Activated naive CD4-positive, alpha-beta T cell treated with anti-CD3 and anti-CD28 coated beads, Interleukin-2, amount 50 U/mL, for 72 hours (primary cell): Measurements from ENCODE around the gene IGFBP6. TPM values are rescaled to one million over a fixed set of nuclear protein-coding genes. Genes with fewer than 3 reads are reported as not detected.
"Not testable (repeated sequence)": the region's sequence is repeated elsewhere in the genome, so short reads cannot be mapped to it uniquely, and the experiment has no call there.

Experiments
- ATAC-seq, 2 donors: fragments of 150-1000 bp; cut with Tn5 transposase; 2 replicates each; pipeline ENCODE4 v1.10.0; 2021; ENCODE audit warnings: mild to moderate bottlenecking in 2 of 2, moderate library complexity in 2 of 2
- DNase-seq, 2 donors: peaks; one replicate each; pipeline ENCODE4 v3.0.0; 2021 to 2022; ENCODE audit warnings: low spot score in 2 of 2
- H3K27ac Mint-ChIP-seq, 2 donors: one replicate each; pipeline ENCODE4 v1.8.0; 2022; ENCODE audit warnings: mild to moderate bottlenecking in 2 of 2, mixed read lengths in 2 of 2
- H3K36me3 Mint-ChIP-seq, 2 donors: one replicate each; pipeline ENCODE4 v1.8.0; 2022; ENCODE audit warnings: mixed read lengths in 2 of 2
- H3K9me3 Mint-ChIP-seq, 2 donors: one replicate each; pipeline ENCODE4 v1.8.0; 2022; ENCODE audit warnings: mixed read lengths in 2 of 2
- total RNA-seq, 2 donors: library from RNA; stranded (reverse); gene quantifications; one replicate each; pipeline ENCODE4 v1.2.3, GENCODE V29; 2022

The IGFBP6 gene
- total RNA-seq, 2 donors from 2014 or later, result 1.5 to 3.6 TPM

GRCh38 chr12:53078425-53079225 lies 18.8 kb upstream of the IGFBP6 start:
- peaks cover 0 to 8% of the 10 kb centered on the region in 2 donors for H3K36me3 Mint-ChIP-seq
- peak in 1 of 2 donors; percentile 55 for DNase-seq
- peak; percentile 11 to 19 for ATAC-seq
- H3K27ac Mint-ChIP-seq, result peak overlapping the region; percentile 91 to 95
- no peaks in the 10 kb centered on the region for H3K9me3 Mint-ChIP-seq

- ATAC-seq (peak; percentile 97 to 98), DNase-seq (peak; percentile 99)
- Mint-ChIP-seq H3K9me3 (no peaks in the 10 kb centered on the region), H3K27ac (peak within 1 kb of the TSS; percentile 91 to 95), H3K36me3 (peaks cover 0 to 5% of the 10 kb centered on the region in 2 donors)
Measured at GRCh38 chr12:53079226-53080117, 18.0 kb upstream of the IGFBP6 start, which contains the start of gene SPRYD3. SPRYD3 (minus strand) TSS chr12:53079390; CDS start chr12:53079333, 57 bp downstream.

GRCh38 chr12:53082637-53083175 lies 14.8 kb upstream of the IGFBP6 start:
- no peak overlapping the region for H3K27ac Mint-ChIP-seq
- ATAC-seq, result no peak

GRCh38 chr12:53086361-53086760 lies 11.1 kb upstream of the IGFBP6 start:
- H3K9me3 Mint-ChIP-seq, result no peaks in the 10 kb centered on the region
- no peak for DNase-seq
- no peak overlapping the region for H3K27ac Mint-ChIP-seq
- no peak for ATAC-seq
- H3K36me3 Mint-ChIP-seq, result no peaks in the 10 kb centered on the region

More at GRCh38 chr12:53082637-53083175, 14.8 kb upstream of the IGFBP6 start:
- Mint-ChIP-seq H3K9me3 (no peaks in the 10 kb centered on the region), H3K36me3 (no peaks in the 10 kb centered on the region)
- DNase-seq, result no peak

GRCh38 chr12:53090105-53090504 lies 7.4 kb upstream of the IGFBP6 start:
- DNase-seq (no peak), ATAC-seq (no peak)
- no peaks in the 10 kb centered on the region for H3K9me3 Mint-ChIP-seq
- H3K36me3 Mint-ChIP-seq, result no peaks in the 10 kb centered on the region
- no peak overlapping the region for H3K27ac Mint-ChIP-seq

GRCh38 chr12:53090554-53090953 lies 6.9 kb upstream of the IGFBP6 start:
- no peak for ATAC-seq
- Mint-ChIP-seq H3K36me3 (no peaks in the 10 kb centered on the region), H3K27ac (no peak overlapping the region), H3K9me3 (no peaks in the 10 kb centered on the region)
- DNase-seq, result no peak

DNA sequence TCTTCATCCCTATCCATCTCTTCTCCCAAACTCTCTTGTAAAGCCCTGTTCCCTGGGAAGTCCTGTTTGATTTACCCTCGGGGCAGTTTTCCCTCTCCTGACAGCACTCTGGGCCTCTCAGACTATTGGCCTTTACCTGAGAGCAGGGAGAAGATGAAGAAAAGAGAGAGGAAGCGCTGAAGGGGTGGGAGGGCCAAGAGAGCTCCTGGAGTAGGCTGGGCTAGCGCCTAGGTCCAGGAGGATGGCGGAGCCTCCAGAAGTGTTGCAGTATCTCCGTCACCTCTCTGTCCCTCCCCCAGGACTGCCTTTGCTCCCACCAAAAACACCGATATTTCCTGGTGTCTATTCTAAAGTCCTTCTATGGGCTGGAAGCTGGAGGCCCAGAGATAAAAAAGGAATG lies 5.7 kb upstream of the IGFBP6 start:
- ATAC-seq, result no peak
- H3K27ac Mint-ChIP-seq, result no peak overlapping the region
- H3K36me3 Mint-ChIP-seq, result no peaks in the 10 kb centered on the region
- no peaks in the 10 kb centered on the region for H3K9me3 Mint-ChIP-seq
- DNase-seq, result no peak

DNA sequence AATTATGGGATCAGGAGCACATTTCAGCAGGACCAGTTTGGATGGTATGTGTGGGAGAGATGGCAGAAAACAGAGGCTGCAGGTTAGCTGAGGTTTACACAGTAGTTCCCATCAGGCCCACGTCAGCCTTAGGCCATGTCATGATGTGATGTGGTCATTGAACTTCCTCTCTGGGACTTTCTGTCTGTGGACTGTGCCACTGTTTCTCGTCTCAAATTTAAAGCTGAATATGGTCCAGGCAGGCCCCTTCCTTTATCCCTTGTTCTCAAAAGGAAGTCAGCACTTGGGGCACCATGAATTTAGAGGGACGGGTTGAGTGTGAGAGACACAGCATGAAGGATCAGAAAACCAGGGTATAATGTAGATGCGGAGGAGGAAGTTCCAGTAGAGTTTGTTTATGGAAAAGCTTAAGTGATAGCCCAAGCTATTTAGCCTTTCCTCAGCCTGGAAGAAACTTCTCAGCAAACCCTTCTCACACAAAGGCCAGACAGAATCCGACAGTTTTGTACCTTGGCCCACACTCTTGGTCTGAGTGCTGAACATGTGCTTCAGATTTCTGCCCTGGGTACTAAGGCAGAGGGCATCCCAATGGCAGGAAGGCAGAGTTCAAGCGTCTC lies 3.6 kb upstream of the IGFBP6 start:
- ATAC-seq (no peak), DNase-seq (no peak)
- H3K9me3 Mint-ChIP-seq, result no peaks in the 10 kb centered on the region
- no peak overlapping the region for H3K27ac Mint-ChIP-seq
- no peaks in the 10 kb centered on the region for H3K36me3 Mint-ChIP-seq

DNA sequence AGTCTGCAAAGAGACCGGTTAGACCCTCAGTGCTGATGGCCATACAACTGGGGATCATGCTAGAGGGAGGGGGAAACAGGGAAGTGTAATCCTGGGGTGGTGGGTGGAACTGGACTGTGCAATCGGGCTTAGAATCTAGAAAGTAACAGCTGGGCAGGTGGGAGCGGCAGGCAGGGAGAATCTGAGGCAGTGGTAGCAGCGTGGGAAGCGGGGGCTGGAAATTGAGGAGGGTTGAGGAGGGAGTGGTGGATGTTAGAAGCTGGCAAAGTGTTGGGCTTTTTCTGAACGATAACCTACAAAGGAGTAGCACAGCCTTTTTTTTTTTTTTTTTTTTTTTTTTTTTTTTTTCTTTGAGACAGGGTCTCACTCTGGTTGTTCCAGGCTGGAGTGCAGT lies 3.1 kb upstream of the IGFBP6 start:
- DNase-seq (no peak), ATAC-seq (no peak)
- H3K27ac Mint-ChIP-seq, result no peak overlapping the region
- no peaks in the 10 kb centered on the region for H3K9me3 Mint-ChIP-seq
- H3K36me3 Mint-ChIP-seq, result no peaks in the 10 kb centered on the region

GRCh38 chr12:53094796-53095595 lies 2.5 kb upstream of the IGFBP6 start:
- ATAC-seq, H3K27ac Mint-ChIP-seq, H3K36me3 Mint-ChIP-seq, H3K9me3 Mint-ChIP-seq, DNase-seq: not testable (repeated sequence)

DNA sequence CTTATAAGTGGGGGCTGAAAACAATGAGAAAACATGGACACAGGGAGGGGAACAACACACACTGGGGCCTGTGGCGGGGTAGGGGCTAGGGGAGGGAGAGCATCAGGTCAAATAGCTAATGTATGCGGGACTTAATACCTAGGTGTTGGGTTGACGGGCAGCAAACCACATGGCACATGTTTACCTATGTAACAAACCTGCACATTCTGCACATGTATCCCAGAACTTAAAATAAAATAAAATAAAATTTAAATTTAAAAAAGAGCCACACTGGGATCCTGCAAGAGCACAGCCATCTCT lies 1.9 kb upstream of the IGFBP6 start:
- ATAC-seq, H3K9me3 Mint-ChIP-seq, H3K27ac Mint-ChIP-seq, H3K36me3 Mint-ChIP-seq, DNase-seq: not testable (repeated sequence)

DNA sequence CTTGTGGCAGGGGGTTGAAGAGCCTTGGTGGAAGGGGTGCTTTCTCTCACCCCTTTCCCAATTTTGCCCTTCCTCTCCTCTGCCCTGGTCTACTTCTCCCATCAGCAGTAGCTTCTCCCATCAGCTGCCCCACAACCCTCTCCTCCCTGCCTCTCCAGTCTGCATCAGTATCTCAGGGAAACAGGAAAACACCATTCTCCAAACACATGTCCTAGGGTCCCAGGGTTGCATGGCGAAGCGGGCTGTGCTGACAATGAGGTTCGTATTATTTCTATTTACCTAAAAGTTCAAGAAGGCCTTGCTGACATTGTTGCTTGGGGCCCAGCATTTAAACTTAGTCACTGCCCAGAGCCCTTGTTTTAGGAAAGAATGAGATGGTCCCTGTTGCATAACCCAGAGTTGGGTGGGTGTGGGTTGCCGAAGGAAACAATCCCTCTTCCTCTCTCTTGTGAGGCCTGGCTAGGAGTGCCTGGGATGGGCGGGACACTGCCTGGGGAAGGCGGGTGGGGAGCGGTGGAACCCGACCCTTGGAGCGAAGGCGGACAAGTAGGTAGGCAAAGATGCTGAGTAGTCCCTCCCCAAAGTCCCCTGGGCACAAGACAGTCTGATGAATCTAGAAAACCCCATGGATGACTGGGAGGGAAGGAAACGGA lies 1.3 kb upstream of the IGFBP6 start:
- no peak for DNase-seq
- Mint-ChIP-seq H3K27ac (no peak overlapping the region), H3K9me3 (no peaks in the 10 kb centered on the region), H3K36me3 (no peaks in the 10 kb centered on the region)
- no peak for ATAC-seq

- Mint-ChIP-seq H3K27ac (no peak overlapping the region), H3K9me3 (no peaks in the 10 kb centered on the region), H3K36me3 (no peaks in the 10 kb centered on the region)
- ATAC-seq (no peak), DNase-seq (no peak)
Measured at GRCh38 chr12:53096759-53097158, 708 bp upstream of the IGFBP6 start.

GRCh38 chr12:53097207-53097563 lies 282 bp upstream of the IGFBP6 start:
- Mint-ChIP-seq H3K36me3 (no peaks in the 10 kb centered on the region), H3K27ac (no peak overlapping the region), H3K9me3 (no peaks in the 10 kb centered on the region)
- DNase-seq (no peak), ATAC-seq (no peak)

DNA sequence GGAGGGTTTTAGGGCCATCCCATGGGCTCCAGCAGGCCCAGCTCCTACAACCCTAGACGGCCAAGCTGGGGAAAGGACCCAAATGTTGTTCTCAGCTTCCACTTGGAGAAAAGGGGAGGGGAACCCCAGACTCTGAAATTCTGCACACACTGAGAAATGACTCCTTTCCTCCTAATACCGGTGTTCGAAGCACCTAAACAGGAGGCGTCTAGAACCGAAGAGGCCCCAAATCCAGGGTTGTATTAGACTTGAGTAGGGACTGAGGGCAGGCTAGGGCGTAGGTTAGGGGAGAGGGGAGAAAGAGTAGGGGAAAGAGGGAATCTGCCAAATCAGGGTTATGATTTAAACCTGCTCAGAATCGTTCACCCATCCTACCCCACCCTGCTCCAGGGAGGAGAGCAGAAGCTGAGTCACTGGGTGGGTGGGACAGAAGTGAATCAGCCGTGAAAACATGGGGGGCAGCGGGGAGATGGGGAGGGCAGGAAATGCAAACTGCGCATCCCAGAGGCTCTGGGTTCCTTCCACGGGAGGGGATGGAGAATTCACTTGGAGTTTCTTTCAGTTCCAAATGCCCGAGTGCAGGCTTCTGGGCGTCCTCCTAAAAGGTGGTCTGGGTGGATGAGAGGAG lies 1.0 kb downstream of the IGFBP6 start:
- Mint-ChIP-seq H3K36me3 (no peaks in the 10 kb centered on the region), H3K27ac (peak overlapping the region; percentile 57 to 62), H3K9me3 (no peaks in the 10 kb centered on the region)
- DNase-seq, result no peak
- peak; percentile 29 to 34 for ATAC-seq
